Aorta (tissue), 5 donors: ENCODE results near the gene GSG1L. TPM values are rescaled to one million over a fixed set of nuclear protein-coding genes. Genes with fewer than 3 reads are reported as not detected.

Experiments used
- ATAC-seq: fragments of 200-7000 bp; cut with Tn5 transposase; one replicate; pipeline ENCODE4 v1.9.1; 2022; ENCODE audit warnings: moderate library complexity; ENCODE audit not compliant: low FRiP score
- DNase-seq, 2 donors: peaks; one replicate each; pipeline ENCODE4 v3.0.0-alpha.2; 2020
- H3K27ac ChIP-seq, 2 donors: one replicate each; pipeline ENCODE4 v1.5.1; 2013; ENCODE audit warnings: low read length in 2 of 2, mild to moderate bottlenecking in 2 of 2, moderate library complexity in 2 of 2, control low read depth in 1 of 2, inconsistent platforms in 1 of 2, low read depth in 1 of 2
- H3K27me3 ChIP-seq, 2 donors: one replicate each; pipeline ENCODE4 v1.6.1; 2013; ENCODE audit warnings: control low read depth in 1 of 2, low read length in 1 of 2, mild to moderate bottlenecking in 1 of 2, moderate library complexity in 1 of 2; ENCODE audit not compliant: insufficient read depth in 2 of 2, control insufficient read depth in 1 of 2
- H3K36me3 ChIP-seq, 2 donors: one replicate each; pipeline ENCODE4 v1.6.1; 2013; ENCODE audit warnings: control low read depth in 1 of 2, low read length in 1 of 2, mild to moderate bottlenecking in 1 of 2; ENCODE audit not compliant: insufficient read depth in 2 of 2, control insufficient read depth in 1 of 2
- H3K4me1 ChIP-seq, 2 donors: one replicate each; pipeline ENCODE4 v1.6.1; 2013; ENCODE audit warnings: low read length in 2 of 2, control low read depth in 1 of 2, mild to moderate bottlenecking in 1 of 2, moderate library complexity in 1 of 2; ENCODE audit not compliant: insufficient read depth in 2 of 2, control insufficient read depth in 1 of 2
- H3K4me3 ChIP-seq, 2 donors: one replicate each; pipeline ENCODE4 v1.5.1; 2013; ENCODE audit warnings: low read length in 2 of 2, control low read depth in 1 of 2, mild to moderate bottlenecking in 1 of 2
- H3K9me3 ChIP-seq: one replicate; pipeline ENCODE4 v1.6.1; 2013; ENCODE audit warnings: mild to moderate bottlenecking, low read length; ENCODE audit not compliant: control insufficient read depth
- WGBS, 2 donors: extraction: QIAGEN DNeasy Blood & Tissue Kit; methylation state at CpG; one replicate each; pipeline ENCODE4 v1.1.7; 2013; 5-methylcytosine and 5-hydroxymethylcytosine counted together
- intact Hi-C, 2 donors: fragments of 100-400 bp; cut with DNase I; formaldehyde crosslinking; loops; one replicate each; pipeline versions ENCODE4 v1.14.2 to v1.15.0; 2022
- polyA plus RNA-seq, 2 donors: library from polyadenylated mRNA; stranded (reverse); fragments of 200-250 nt; gene quantifications; one replicate each; pipeline ENCODE4 v1.2.3, GENCODE V29; 2013
- total RNA-seq, 2 donors: library from RNA; stranded (reverse); fragmentation: NEBNext Ultra II Directional; extraction: Animal tissue kit (Norgen Biotek cat#: 25700); gene quantifications; one replicate each; pipeline ENCODE4 v1.2.1, GENCODE V29; 2021
- donor health status: healthy with polysubstance abuse.
- donor health status: Bipolar disorder and iron deficiency.
- donor health status: DM: no; HTN: no; CAD: no.
- donor health status: DM: no; HTN: no; CAD: no.
- donor health status: DM: yes; HTN: yes; CAD: no.

Gene GSG1L
- total and polyA plus RNA-seq, 4 donors, result 1.6 to 22.2 (median 7.2) TPM

- 4 to 6% methylated on average over 24 to 39 of the region's 39 CpGs for whole genome bisulfite sequencing, 2 donors
- ATAC-seq, result no peak
- no peaks in the 10 kb centered on the region for H3K27me3 ChIP-seq
Measured at GRCh38 chr16:28062261-28062846, 1.2 kb downstream of the GSG1L start.

GRCh38 chr16:28061352-28062101 lies 2.0 kb downstream of the GSG1L start:
- DNase-seq, result no peak
- intact Hi-C loops, result loop anchor here (2.0 to 10.0 kb wide), 2 partner anchors 19 to 307 kb away; no protein-coding TSS in a partner anchor
- no peak for ATAC-seq

More at GRCh38 chr16:28062261-28062846, 1.2 kb downstream of the GSG1L start:
- Histone ChIP-seq H3K9me3 (no peaks in the 10 kb centered on the region), H3K36me3 (no peaks in the 10 kb centered on the region), H3K27ac (peak overlapping the region in 1 of 2 donors; percentile 16), H3K4me3 (peak overlapping the region; percentile 50 to 77), H3K4me1 (no peaks in the 10 kb centered on the region)
- DNase-seq, result no peak
- intact Hi-C loops, result loop anchor here (2.0 to 10.0 kb wide), 2 partner anchors 20 to 308 kb away; no protein-coding TSS in a partner anchor

GRCh38 chr16:28059841-28060575 lies 3.5 kb downstream of the GSG1L start:
- ATAC-seq (no peak), DNase-seq (no peak)
- intact Hi-C loops, result loop anchor here in 1 of 2 donors (10.0 kb wide), 1 partner anchor 305 kb away; no protein-coding TSS in a partner anchor
- WGBS, 2 donors, result 10 to 17% methylated on average over 12 of the region's 12 CpGs
- no peaks in the 10 kb centered on the region for H3K27me3 ChIP-seq
- no peaks in the 10 kb centered on the region for H3K9me3 ChIP-seq
- no peaks in the 10 kb centered on the region for H3K4me1 ChIP-seq
- no peaks in the 10 kb centered on the region for H3K36me3 ChIP-seq
- H3K27ac ChIP-seq, result no peak overlapping the region
- no peak overlapping the region for H3K4me3 ChIP-seq

More at GRCh38 chr16:28061352-28062101, 2.0 kb downstream of the GSG1L start:
- no peak overlapping the region for H3K4me3 ChIP-seq
- WGBS, 2 donors, result 83 to 84% methylated on average over 10 of the region's 10 CpGs
- H3K4me1 ChIP-seq, result no peaks in the 10 kb centered on the region
- no peaks in the 10 kb centered on the region for H3K27me3 ChIP-seq
- H3K36me3 ChIP-seq, result no peaks in the 10 kb centered on the region
- H3K9me3 ChIP-seq, result no peaks in the 10 kb centered on the region
- H3K27ac ChIP-seq, result peak overlapping the region in 1 of 2 donors; percentile 16

DNA sequence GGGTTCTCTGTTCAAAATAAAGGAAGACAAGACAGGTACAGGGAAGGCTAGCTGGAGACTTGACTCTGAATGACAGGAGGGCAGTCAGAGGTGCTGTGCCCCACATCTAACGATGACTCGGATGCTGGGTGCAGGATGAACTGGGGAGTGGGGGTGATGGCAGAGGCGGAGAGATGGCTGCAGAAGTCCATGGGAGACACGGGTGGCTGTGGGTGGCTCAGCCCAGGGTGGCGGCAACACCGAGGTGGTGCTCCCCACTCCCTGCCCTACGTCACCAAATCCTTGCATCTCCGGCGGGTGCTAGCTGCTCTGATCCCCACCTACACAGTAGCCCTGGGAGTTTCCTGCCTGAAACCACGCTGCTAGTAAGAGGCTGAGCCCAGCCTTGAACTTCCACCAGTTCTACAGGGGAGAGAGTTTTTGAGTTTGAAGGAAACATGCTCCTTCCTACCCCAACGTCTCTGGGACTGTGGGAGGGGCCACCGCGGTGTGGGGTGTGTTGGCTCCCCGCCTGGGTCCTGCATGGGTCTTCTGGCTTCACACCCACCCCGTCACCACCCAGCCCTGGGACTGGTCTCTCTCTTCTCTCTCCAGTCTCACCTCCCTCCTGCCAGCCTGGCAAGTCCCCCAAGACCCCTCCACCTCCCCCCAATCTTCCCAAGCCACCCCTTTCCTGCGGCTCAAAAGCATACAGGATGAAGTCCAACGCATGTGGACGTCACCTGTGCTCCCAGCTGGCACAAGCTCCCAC lies 4.5 kb downstream of the GSG1L start:
- no peak overlapping the region for H3K4me3 ChIP-seq
- H3K9me3 ChIP-seq, result no peaks in the 10 kb centered on the region
- H3K4me1 ChIP-seq, result no peaks in the 10 kb centered on the region
- ATAC-seq (no peak), DNase-seq (no peak)
- 72 to 79% methylated on average over 18 of the region's 18 CpGs for WGBS, 2 donors
- no peaks in the 10 kb centered on the region for H3K27me3 ChIP-seq
- no peaks in the 10 kb centered on the region for H3K36me3 ChIP-seq
- no peak overlapping the region for H3K27ac ChIP-seq
- intact Hi-C loops, result no loop called here

DNA sequence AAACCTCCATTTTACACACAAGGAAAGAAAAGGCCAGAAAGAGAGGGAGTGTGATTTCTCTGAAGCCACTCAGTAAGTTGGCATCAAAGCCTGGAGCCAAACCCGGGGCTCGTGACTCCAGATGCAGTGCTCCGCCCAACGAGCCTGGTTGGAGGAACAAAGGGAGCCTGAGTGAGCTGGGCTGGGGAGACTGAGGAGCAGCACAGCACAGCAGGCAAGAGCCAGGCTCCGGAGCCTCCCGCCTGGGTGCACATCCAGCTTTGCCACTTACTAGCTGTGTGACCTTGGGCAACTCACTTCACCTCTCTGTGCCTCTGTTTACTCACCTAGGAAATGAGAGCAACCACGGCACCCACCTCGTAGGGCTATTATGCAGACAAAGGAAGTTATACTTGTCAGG lies 5.6 kb downstream of the GSG1L start:
- Histone ChIP-seq H3K4me3 (no peak overlapping the region), H3K9me3 (no peaks in the 10 kb centered on the region), H3K27me3 (no peaks in the 10 kb centered on the region), H3K36me3 (no peaks in the 10 kb centered on the region), H3K4me1 (no peaks in the 10 kb centered on the region), H3K27ac (no peak overlapping the region)
- WGBS, 2 donors, result 88 to 91% methylated on average over 8 of the region's 8 CpGs
- intact Hi-C loops, result no loop called here
- DNase-seq (no peak), ATAC-seq (no peak)

- Histone ChIP-seq H3K27ac (no peak overlapping the region), H3K9me3 (no peaks in the 10 kb centered on the region), H3K4me3 (no peak overlapping the region), H3K27me3 (no peaks in the 10 kb centered on the region), H3K36me3 (no peaks in the 10 kb centered on the region), H3K4me1 (no peaks in the 10 kb centered on the region)
- ATAC-seq (peak; percentile 52), DNase-seq (no peak)
- intact Hi-C loops, result no loop called here
- WGBS, 2 donors, result 44 to 57% methylated on average over 13 to 15 of the region's 15 CpGs
Measured at GRCh38 chr16:28053461-28053860, 10.1 kb downstream of the GSG1L start.

- Histone ChIP-seq H3K27ac (no peak overlapping the region), H3K27me3 (no peaks in the 10 kb centered on the region), H3K4me1 (no peaks in the 10 kb centered on the region), H3K36me3 (no peaks in the 10 kb centered on the region), H3K9me3 (no peaks in the 10 kb centered on the region), H3K4me3 (no peak overlapping the region)
- 87 to 90% methylated on average over 8 of the region's 8 CpGs for WGBS, 2 donors
- DNase-seq (no peak), ATAC-seq (no peak)
- intact Hi-C loops, result no loop called here
Measured at GRCh38 chr16:28052274-28053128, 11.0 kb downstream of the GSG1L start.
